Measurements from ENCODE around the gene TMEM156. TPM values are rescaled to one million over a fixed set of nuclear protein-coding genes. Genes with fewer than 3 reads are reported as not detected.
"Not testable (repeated sequence)": the region's sequence is repeated elsewhere in the genome, so short reads cannot be mapped to it uniquely, and the experiment has no call there.

Gene TMEM156
- total RNA-seq, 1 donor from 2014 or later = not detected

DNA sequence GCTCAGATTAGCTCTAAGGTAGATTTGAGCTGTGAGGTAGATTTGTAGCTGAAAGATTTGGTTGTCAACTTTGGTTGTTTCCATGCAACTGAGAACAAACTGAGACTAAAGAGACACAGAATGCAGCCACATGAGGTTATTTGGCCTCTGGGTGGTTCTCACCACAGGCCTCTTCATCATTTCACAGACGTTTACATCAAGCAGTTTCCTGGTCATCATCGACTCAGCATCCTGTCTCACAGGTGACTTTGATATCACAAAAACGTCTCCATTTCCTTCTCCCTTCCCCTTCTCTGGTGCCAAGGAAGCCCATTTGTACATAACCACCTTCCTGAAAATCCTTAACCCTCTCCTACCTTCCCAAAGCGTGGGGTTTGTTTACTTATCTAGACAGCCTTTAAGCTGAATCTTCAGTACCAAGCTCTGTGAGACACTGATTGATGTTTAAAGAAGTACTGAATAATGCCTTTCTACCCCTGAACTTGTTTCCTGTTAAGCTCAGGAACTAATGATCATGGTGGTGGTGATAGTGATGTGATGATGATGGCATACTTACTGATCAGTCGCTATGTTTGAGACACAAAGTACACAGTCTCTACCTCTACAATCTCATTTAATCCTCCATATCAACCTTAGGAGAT lies 82.7 kb downstream of the TMEM156 start:
- Histone ChIP-seq H3K4me1 (peaks cover 6% of the 10 kb centered on the region), H3K4me3 (no peak overlapping the region), H3K36me3 (peaks cover 10% of the 10 kb centered on the region), H3K27me3 (ENCODE audit: low read depth) (peaks cover 5% of the 10 kb centered on the region), H3K27ac (replicated peaks) (no peak overlapping the region), H3K9me3 (replicated peaks) (no peaks in the 10 kb centered on the region)
- TF ChIP-seq, protein P1, sequence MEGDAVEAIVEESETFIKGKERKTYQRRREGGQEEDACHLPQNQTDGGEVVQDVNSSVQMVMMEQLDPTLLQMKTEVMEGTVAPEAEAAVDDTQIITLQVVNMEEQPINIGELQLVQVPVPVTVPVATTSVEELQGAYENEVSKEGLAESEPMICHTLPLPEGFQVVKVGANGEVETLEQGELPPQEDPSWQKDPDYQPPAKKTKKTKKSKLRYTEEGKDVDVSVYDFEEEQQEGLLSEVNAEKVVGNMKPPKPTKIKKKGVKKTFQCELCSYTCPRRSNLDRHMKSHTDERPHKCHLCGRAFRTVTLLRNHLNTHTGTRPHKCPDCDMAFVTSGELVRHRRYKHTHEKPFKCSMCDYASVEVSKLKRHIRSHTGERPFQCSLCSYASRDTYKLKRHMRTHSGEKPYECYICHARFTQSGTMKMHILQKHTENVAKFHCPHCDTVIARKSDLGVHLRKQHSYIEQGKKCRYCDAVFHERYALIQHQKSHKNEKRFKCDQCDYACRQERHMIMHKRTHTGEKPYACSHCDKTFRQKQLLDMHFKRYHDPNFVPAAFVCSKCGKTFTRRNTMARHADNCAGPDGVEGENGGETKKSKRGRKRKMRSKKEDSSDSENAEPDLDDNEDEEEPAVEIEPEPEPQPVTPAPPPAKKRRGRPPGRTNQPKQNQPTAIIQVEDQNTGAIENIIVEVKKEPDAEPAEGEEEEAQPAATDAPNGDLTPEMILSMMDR (IDR thresholded peaks at IDR 0.05; ENCODE audit: borderline replicate concordance) = no peak
- DNase-seq = no peak
- intact Hi-C loops (cut with micrococcal nuclease) = no loop called here

DNA sequence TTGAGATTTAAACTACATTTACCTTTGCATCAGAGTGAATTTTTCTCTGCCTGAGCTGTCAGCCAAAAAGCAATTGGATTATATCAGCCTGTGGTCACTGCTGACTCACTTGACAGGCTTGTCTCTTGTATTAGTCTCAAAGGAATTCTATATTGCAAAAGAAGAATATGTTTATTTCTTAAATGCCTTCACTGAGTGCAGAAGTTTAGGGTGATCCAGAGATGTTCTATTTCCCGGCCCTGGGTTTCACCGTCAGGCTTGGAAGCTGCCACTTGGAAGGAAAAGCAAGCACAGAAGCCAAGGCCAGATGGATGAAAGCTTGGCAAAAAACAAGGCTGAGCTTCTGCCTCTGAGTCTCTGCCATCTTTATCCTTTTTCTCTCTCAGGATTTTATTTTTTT lies 83.7 kb downstream of the TMEM156 start:
- H3K4me3 ChIP-seq = no peak overlapping the region
- intact Hi-C loops (cut with micrococcal nuclease) = no loop called here
- H3K27ac ChIP-seq (replicated peaks) = peak overlapping the region; percentile 27
- no peaks in the 10 kb centered on the region for H3K9me3 ChIP-seq (replicated peaks)
- TF ChIP-seq, protein P1 (IDR thresholded peaks at IDR 0.05; ENCODE audit: borderline replicate concordance) = no peak
- H3K36me3 ChIP-seq = peaks cover 20% of the 10 kb centered on the region
- H3K4me1 ChIP-seq = peaks cover 6% of the 10 kb centered on the region
- DNase-seq = no peak
- H3K27me3 ChIP-seq (ENCODE audit: low read depth) = no peaks in the 10 kb centered on the region

DNA sequence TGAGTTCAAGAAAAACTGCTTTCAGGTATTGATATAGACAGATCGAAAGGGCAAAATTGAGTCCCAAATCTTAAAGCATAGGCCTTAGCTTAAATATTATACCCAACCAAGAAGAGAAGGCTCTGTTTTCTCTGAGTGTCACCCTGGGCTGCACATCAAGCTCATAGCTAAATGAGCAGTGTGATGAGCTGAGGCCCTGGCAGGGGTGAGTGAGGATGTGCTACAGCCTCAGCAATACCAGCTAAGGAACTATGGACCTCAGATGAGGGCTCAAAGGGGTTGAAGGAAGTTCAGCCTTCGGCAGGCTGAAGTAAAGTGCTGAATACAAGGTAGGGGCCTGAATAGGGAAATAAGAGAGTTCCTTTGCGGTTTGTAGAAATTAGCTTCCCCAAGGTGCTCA lies 85.3 kb downstream of the TMEM156 start:
- TF ChIP-seq, protein P1 (IDR thresholded peaks at IDR 0.05; ENCODE audit: borderline replicate concordance) = no peak
- intact Hi-C loops (cut with micrococcal nuclease) = no loop called here
- Histone ChIP-seq H3K4me1 (peaks cover 7% of the 10 kb centered on the region), H3K9me3 (replicated peaks) (no peaks in the 10 kb centered on the region), H3K27ac (replicated peaks) (no peak overlapping the region), H3K27me3 (ENCODE audit: low read depth) (no peaks in the 10 kb centered on the region), H3K4me3 (no peak overlapping the region), H3K36me3 (peaks cover 28% of the 10 kb centered on the region)
- DNase-seq = no peak

DNA sequence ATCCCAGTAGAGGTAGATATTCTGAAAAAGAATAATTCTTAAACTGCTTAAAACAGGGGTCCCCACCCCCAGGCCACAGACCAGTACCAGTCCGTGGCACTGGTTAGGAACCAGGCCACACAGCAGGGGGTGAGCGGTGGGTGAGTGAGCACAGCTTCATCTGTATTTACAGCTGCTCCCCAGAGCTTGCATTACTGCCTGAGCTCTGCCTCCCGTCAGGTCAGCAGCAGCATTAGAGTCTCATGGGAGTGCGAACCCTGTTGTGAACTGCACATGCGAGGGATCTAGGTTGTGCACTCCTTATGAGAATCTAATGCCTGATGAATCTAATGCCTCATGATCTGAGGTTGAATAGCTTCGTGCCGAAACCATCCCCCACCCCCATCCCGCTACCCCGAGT lies 87.8 kb downstream of the TMEM156 start:
- Histone ChIP-seq H3K4me1 (peaks cover 15% of the 10 kb centered on the region), H3K27me3 (ENCODE audit: low read depth) (no peaks in the 10 kb centered on the region), H3K36me3 (peaks cover 49% of the 10 kb centered on the region), H3K9me3 (replicated peaks) (no peaks in the 10 kb centered on the region), H3K4me3 (no peak overlapping the region), H3K27ac (replicated peaks) (no peak overlapping the region)
- TF ChIP-seq, protein P1 (IDR thresholded peaks at IDR 0.05; ENCODE audit: borderline replicate concordance) = no peak
- no peak for DNase-seq
- intact Hi-C loops (cut with micrococcal nuclease) = no loop called here

DNA sequence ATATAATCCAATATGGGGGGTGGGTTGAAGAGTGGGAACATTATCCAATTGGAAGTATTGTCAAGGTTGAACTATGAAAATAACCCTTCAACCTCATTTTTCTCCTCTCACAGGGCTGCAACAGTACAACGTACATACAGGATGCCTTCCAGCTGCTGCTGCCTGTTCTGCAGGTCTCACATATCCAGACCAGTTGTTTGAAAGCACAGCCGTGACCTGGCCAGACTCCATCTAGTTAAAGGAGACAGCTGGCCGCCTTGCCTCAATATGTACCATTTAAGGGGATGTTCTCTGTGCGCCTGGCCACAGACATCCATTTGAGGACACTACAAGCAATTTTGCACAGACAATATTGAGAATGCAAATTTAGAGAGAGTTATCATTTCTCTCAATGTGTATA lies 88.9 kb downstream of the TMEM156 start:
- peaks cover 59% of the 10 kb centered on the region for H3K36me3 ChIP-seq
- H3K27ac ChIP-seq (replicated peaks) = no peak overlapping the region
- peak; percentile 63 for DNase-seq
- H3K27me3 ChIP-seq (ENCODE audit: low read depth) = no peaks in the 10 kb centered on the region
- H3K9me3 ChIP-seq (replicated peaks) = no peaks in the 10 kb centered on the region
- intact Hi-C loops (cut with micrococcal nuclease) = no loop called here
- H3K4me3 ChIP-seq = no peak overlapping the region
- H3K4me1 ChIP-seq = peaks cover 12% of the 10 kb centered on the region
- TF ChIP-seq, protein P1 (IDR thresholded peaks at IDR 0.05; ENCODE audit: borderline replicate concordance) = no peak

DNA sequence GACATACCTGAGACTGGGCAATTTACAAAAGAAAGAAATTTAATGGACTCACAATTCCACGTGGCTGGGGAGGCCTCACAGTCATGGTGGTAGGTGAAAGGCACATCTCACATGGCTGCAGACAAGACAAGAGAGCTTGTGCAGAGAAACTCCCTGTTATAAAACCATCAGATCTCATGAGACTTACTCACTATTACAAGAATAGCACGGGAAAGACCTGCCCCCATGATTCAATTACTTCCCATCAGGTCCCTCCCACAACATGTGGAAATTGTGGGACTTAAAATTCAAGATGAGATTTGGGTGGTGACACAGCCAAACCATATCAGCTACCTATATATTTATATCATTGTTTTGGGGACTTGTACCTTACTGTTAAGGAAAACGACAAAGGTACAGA lies 90.3 kb downstream of the TMEM156 start:
- intact Hi-C loops (cut with micrococcal nuclease); H3K27me3 ChIP-seq (ENCODE audit: low read depth); DNase-seq; H3K27ac ChIP-seq (replicated peaks); H3K4me3 ChIP-seq; H3K9me3 ChIP-seq (replicated peaks): not testable (repeated sequence)
- Histone ChIP-seq H3K4me1 (peaks cover 12% of the 10 kb centered on the region), H3K36me3 (peaks cover 74% of the 10 kb centered on the region)

All from left ventricle myocardium inferior (tissue), 1 donor.